ENCODE results near the gene CPNE2.
A peak's percentile ranks its signal among the peaks of the same experiment; 100 is the strongest.
"Not testable (repeated sequence)": the region's sequence is repeated elsewhere in the genome, so short reads cannot be mapped to it uniquely, and the experiment has no call there.

The CPNE2 gene

DNA sequence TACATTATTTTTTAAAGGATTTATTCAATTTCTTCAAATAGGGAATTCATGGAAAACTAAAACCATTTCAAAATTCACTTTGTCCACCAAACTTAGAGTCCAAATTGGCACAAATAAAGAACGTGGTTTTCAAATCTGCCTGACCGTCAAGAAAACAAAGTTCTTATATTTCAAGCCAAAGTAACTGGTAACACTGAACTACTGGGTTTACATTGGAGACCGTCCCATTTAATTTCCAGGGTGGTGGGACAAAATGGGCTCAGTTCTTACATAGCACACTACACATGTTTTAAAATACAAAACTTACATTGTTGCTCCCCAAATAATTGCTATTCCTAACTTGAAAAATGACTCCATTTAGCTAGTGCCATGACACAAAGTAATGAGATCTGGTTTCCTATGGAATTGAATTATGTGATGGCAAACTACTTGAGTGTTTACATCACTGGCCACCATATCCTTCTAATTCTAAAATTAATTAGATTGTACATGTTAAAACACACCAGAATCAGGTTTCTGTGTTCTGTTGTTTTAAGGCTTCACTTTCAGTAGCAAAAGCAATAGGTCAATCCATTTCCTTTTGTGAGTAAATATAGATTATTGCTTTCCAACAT, 86.9 kb downstream of the CPNE2 start:
- Histone ChIP-seq H3K9ac (ENCODE audit: low read depth in 1 of 2, low read length in 2 of 2) (no peak overlapping the region), H3K27ac (ENCODE audit: low read depth in 2 of 2, low read length in 2 of 2) (no peak overlapping the region), H3K27me3 (ENCODE audit: control insufficient read depth in 2 of 2, insufficient read depth in 2 of 2, low read length in 2 of 2) (no peaks in the 10 kb centered on the region), H3K4me1 (ENCODE audit: control insufficient read depth in 2 of 2, insufficient read depth in 2 of 2, low read length in 2 of 2) (peaks cover under 1% of the 10 kb centered on the region in 2 donors), H3K4me3 (ENCODE audit: low read length in 2 of 2) (no peak overlapping the region), H3K36me3 (ENCODE audit: control insufficient read depth in 2 of 2, insufficient read depth in 2 of 2, low read length in 2 of 2) (peaks cover 0 to 5% of the 10 kb centered on the region in 2 donors), H3K9me3 (ENCODE audit: control insufficient read depth in 2 of 2, low read length in 2 of 2) (no peaks in the 10 kb centered on the region)

DNA sequence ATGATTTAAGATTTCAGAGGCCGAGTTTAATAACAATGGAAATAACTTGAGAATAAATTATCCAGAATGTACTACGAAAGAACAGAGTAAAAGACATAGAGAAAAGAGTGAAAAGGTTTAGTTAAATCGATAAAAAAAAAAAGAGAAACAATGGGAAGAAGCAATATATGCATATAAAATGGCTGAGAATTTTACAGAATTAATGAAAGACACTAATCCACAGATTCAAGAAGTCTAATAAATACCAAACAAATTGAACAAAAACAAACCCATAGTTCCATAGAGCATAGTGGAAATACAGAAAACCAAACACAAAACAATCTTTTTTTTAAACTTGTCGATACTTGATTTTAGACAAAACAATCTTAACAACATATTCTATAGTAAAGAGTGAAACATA, 91.7 kb downstream of the CPNE2 start:
- H3K27me3 ChIP-seq (ENCODE audit: control insufficient read depth in 2 of 2, insufficient read depth in 2 of 2, low read length in 2 of 2): no peaks in the 10 kb centered on the region
- no peak overlapping the region for H3K27ac ChIP-seq (ENCODE audit: low read depth in 2 of 2, low read length in 2 of 2)
- no peaks in the 10 kb centered on the region for H3K36me3 ChIP-seq (ENCODE audit: control insufficient read depth in 2 of 2, insufficient read depth in 2 of 2, low read length in 2 of 2)
- H3K4me1 ChIP-seq (ENCODE audit: control insufficient read depth in 2 of 2, insufficient read depth in 2 of 2, low read length in 2 of 2): peaks cover 17 to 23% of the 10 kb centered on the region in 2 donors
- H3K9ac ChIP-seq (ENCODE audit: low read depth in 1 of 2, low read length in 2 of 2): no peak overlapping the region
- H3K9me3 ChIP-seq (ENCODE audit: control insufficient read depth in 2 of 2, low read length in 2 of 2): no peaks in the 10 kb centered on the region
- no peak overlapping the region for H3K4me3 ChIP-seq (ENCODE audit: low read length in 2 of 2)

DNA sequence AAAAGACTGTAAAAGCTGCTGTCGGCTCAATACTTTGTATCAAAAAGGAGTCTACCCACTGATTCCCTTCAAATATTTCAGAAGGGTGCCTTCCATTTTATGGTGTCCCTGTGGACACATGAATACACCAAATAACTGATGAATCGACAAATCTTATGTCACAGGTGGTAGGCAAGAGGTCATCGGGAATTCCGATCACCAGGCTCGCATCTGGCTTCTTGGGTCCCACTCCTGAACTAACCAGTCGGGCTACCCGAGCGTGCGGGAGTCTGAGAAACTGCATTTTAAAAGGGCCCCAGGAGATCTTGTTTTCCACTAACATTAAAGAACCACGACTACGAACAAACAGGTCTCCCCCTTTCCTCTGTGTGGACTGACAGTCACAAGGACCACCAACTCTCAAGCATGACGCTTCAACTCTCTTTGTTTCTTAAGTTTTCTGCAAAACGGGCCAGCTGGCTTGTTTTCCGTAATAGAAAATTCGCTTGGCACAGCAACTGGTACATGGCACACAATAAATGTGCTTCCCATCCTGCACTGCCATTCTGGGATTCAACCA, 92.6 kb downstream of the CPNE2 start:
- Histone ChIP-seq H3K27me3 (ENCODE audit: control insufficient read depth in 2 of 2, insufficient read depth in 2 of 2, low read length in 2 of 2) (no peaks in the 10 kb centered on the region), H3K27ac (ENCODE audit: low read depth in 2 of 2, low read length in 2 of 2) (peak overlapping the region; percentile 93), H3K36me3 (ENCODE audit: control insufficient read depth in 2 of 2, insufficient read depth in 2 of 2, low read length in 2 of 2) (no peaks in the 10 kb centered on the region), H3K9ac (ENCODE audit: low read depth in 1 of 2, low read length in 2 of 2) (peak overlapping the region; percentile 86 to 96), H3K9me3 (ENCODE audit: control insufficient read depth in 2 of 2, low read length in 2 of 2) (no peaks in the 10 kb centered on the region), H3K4me1 (ENCODE audit: control insufficient read depth in 2 of 2, insufficient read depth in 2 of 2, low read length in 2 of 2) (peaks cover 17 to 23% of the 10 kb centered on the region in 2 donors), H3K4me3 (ENCODE audit: low read length in 2 of 2) (peak overlapping the region; percentile 92 to 95)

DNA sequence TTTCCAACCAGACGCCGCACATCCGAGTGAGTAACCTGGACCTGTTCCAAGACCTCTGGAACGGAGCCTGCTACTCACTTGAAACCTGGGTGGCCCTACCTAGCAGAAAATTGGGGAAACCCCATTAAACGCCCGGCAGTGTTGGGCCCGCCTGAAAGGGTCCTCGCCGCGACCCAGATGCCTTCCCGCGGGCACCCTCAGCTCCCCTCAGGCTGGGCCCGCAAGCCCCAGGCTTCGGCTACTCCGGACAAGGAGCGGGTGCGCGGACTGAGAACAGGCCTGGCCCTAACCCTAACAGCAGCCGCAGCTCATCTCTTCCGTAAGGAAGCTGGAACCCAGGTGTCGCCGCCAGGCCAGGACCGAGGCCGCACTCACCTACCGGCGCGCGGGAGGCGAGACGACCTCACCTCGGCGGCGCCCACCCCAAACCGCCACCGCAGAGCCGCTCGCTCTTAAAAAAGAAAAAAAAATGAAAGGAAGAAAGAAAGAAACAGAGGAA, 93.1 kb downstream of the CPNE2 start:
- Histone ChIP-seq H3K36me3 (ENCODE audit: control insufficient read depth in 2 of 2, insufficient read depth in 2 of 2, low read length in 2 of 2) (no peaks in the 10 kb centered on the region), H3K9me3 (ENCODE audit: control insufficient read depth in 2 of 2, low read length in 2 of 2) (no peaks in the 10 kb centered on the region), H3K9ac (ENCODE audit: low read depth in 1 of 2, low read length in 2 of 2) (peak overlapping the region; percentile 86 to 96), H3K27ac (ENCODE audit: low read depth in 2 of 2, low read length in 2 of 2) (peak overlapping the region; percentile 93), H3K4me1 (ENCODE audit: control insufficient read depth in 2 of 2, insufficient read depth in 2 of 2, low read length in 2 of 2) (peaks cover 17 to 23% of the 10 kb centered on the region in 2 donors), H3K27me3 (ENCODE audit: control insufficient read depth in 2 of 2, insufficient read depth in 2 of 2, low read length in 2 of 2) (no peaks in the 10 kb centered on the region), H3K4me3 (ENCODE audit: low read length in 2 of 2) (peak overlapping the region; percentile 92 to 95)

DNA sequence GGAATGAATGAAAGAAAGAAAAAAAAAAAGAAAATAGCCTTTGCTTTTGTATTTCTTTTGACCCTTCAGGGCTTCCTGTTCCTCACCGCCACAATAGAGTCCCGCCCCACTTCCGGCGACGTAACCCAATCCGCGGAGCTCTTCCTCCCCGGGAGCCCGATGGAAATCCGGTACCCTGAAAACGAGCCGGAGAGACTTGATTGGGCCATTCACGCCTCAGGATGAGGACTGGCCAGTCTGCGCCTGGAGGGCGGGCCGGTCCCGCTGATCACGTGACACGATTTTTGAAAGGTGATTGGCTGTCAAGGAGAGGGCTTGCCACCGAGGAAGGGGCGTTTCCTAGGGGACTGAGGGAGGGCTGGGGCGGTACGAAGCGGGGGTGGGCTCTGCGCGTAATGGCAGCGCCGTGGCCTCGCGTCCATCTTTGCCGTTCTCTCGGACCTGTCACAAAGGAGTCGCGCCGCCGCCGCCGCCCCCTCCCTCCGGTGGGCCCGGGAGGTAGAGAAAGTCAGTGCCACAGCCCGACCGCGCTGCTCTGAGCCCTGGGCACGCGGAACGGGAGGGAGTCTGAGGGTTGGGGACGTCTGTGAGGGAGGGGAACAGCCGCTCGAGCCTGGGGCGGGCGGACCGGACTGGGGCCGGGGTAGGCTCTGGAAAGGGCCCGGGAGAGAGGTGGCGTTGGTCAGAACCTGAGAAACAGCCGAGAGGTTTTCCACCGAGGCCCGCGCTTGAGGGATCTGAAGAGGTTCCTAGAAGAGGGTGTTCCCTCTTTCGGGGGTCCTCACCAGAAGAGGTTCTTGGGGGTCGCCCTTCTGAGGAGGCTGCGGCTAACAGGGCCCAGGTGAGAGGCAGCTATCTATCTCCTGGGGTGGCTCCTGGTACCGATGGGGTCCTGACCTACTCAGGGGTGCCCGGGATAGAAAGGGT, 93.8 kb downstream of the CPNE2 start, which contains the start of the genes PSME3IP1 and RSPRY1:
Gene PSME3IP1 (minus strand): TSS at position 95 of the 927 bp plus-strand sequence. CDS start 12,185 bp downstream, outside the sequence.
Gene RSPRY1 (plus strand): TSS at position 385 of the 927 bp plus-strand sequence. CDS start 18,330 bp downstream, outside the sequence.
- Histone ChIP-seq H3K36me3 (ENCODE audit: control insufficient read depth in 2 of 2, insufficient read depth in 2 of 2, low read length in 2 of 2) (no peaks in the 10 kb centered on the region), H3K9me3 (ENCODE audit: control insufficient read depth in 2 of 2, low read length in 2 of 2) (no peaks in the 10 kb centered on the region), H3K27me3 (ENCODE audit: control insufficient read depth in 2 of 2, insufficient read depth in 2 of 2, low read length in 2 of 2) (no peaks in the 10 kb centered on the region), H3K27ac (ENCODE audit: low read depth in 2 of 2, low read length in 2 of 2) (peak within 1 kb of the TSS; percentile 93 to 95), H3K9ac (ENCODE audit: low read depth in 1 of 2, low read length in 2 of 2) (peak within 1 kb of the TSS; percentile 94 to 96), H3K4me3 (ENCODE audit: low read length in 2 of 2) (peak within 1 kb of the TSS; percentile 92 to 95), H3K4me1 (ENCODE audit: control insufficient read depth in 2 of 2, insufficient read depth in 2 of 2, low read length in 2 of 2) (peaks cover 17 to 23% of the 10 kb centered on the region in 2 donors)

DNA sequence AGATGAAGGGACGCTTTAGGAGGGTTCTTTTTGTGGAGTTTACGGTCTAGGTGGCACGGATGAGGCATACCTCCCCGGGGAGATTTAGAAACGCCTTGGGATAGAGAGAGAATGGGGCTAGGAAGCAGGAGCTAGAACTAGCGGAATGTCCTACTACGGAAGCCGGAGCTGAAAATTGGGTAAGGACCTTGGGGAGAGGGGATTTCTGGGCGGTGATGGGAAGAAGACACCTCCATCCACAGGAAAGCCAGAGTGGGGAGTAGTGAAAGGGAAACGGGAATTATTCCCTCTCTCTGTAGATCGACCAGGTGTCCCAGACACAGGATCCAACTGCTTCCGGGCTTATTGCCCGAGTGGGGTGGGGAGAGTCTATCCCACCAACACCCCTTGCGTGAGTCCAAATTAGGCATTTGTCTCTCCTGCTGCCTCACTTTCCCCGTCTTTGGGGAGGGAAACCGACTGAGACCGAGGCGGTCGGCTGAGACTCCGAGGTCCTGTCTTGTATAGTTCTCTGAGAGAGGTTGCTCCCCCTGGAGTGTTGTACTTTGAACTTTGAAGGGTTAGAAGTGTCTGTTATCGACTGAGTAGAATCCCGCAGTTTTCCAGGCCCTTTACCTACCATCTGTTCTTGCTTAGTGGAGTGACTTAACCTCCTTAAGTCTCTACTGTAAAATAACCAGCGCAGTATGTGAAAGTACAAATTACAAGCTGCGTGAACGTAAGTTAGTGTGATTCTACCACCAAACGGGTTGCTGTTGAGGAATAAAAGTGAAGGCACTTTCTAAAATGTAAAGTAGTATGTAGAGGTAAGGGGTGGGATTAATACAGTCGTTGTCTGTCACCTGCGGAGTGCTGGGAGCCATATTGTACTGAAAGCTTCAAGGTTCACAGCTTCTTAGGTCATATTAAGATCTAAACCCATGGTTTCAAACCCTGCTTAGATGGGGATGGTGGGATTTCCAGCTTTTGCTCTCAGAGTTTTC, 94.8 kb downstream of the CPNE2 start:
- Histone ChIP-seq H3K27ac (ENCODE audit: low read depth in 2 of 2, low read length in 2 of 2) (peak overlapping the region; percentile 93 to 95), H3K4me3 (ENCODE audit: low read length in 2 of 2) (peak overlapping the region; percentile 85 to 95), H3K9ac (ENCODE audit: low read depth in 1 of 2, low read length in 2 of 2) (peak overlapping the region; percentile 89 to 94), H3K36me3 (ENCODE audit: control insufficient read depth in 2 of 2, insufficient read depth in 2 of 2, low read length in 2 of 2) (no peaks in the 10 kb centered on the region), H3K27me3 (ENCODE audit: control insufficient read depth in 2 of 2, insufficient read depth in 2 of 2, low read length in 2 of 2) (no peaks in the 10 kb centered on the region), H3K4me1 (ENCODE audit: control insufficient read depth in 2 of 2, insufficient read depth in 2 of 2, low read length in 2 of 2) (peaks cover 17 to 23% of the 10 kb centered on the region in 2 donors), H3K9me3 (ENCODE audit: control insufficient read depth in 2 of 2, low read length in 2 of 2) (no peaks in the 10 kb centered on the region)

DNA sequence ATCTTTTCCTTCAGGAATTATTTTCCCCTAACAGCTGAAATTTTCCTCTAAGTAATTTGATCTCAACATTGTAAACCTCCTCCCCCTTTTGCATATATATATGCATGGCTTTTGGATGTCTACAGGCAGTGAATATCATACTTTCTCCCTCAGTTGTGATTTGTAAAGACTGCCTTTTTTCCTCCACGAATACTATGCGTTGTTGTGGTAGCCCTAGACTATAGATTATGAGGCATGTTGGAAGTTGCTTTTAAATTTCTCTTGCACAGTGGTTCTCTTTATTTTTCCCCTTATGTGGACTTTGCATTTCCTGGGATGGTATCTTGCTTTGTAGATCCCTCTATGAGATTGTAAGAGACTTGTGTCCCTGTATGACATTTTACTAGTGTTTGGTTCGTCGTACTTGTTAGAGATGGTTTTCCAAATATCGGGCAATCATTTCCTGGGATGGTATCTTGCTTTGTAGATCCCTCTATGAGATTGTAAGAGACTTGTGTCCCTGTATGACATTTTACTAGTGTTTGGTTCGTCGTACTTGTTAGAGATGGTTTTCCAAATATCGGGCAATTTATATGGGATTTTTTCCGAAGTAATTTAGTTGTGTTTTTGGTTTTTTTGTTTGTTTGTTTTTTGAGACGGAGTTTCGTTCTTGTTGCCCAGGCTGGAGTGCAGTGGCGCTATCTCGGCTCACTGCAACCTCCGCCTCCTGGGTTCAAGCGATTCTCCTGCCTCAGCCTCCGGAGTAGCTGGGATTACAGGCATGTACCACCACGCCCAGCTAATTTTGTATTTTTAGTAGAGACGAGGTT, 95.7 kb downstream of the CPNE2 start:
- peak overlapping the region in 1 of 2 donors; percentile 89 for H3K9ac ChIP-seq (ENCODE audit: low read depth in 1 of 2, low read length in 2 of 2)

DNA sequence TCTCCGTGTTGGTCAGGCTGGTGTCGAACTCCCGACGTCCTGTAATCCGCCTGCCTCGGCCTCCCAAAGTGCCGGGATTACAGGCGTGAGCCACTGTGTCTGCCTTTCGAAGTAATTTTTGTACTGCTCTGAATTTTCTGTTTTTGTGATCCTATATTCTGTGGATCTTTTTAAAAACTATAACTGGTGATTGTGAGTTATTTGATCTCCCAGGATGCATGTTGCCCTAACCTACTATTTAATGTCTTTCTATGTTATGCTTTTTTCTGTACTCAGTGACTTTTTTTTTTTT, 96.3 kb downstream of the CPNE2 start:
- H3K4me1 ChIP-seq (ENCODE audit: control insufficient read depth in 2 of 2, insufficient read depth in 2 of 2, low read length in 2 of 2): peaks cover 17 to 23% of the 10 kb centered on the region in 2 donors

More for the DNA sequence above, 95.7 kb downstream of the CPNE2 start:
- not testable (repeated sequence) for H3K9me3 ChIP-seq (ENCODE audit: control insufficient read depth in 2 of 2, low read length in 2 of 2); H3K27me3 ChIP-seq (ENCODE audit: control insufficient read depth in 2 of 2, insufficient read depth in 2 of 2, low read length in 2 of 2); H3K36me3 ChIP-seq (ENCODE audit: control insufficient read depth in 2 of 2, insufficient read depth in 2 of 2, low read length in 2 of 2)
- H3K27ac ChIP-seq (ENCODE audit: low read depth in 2 of 2, low read length in 2 of 2): peak overlapping the region; percentile 93 to 95
- H3K4me3 ChIP-seq (ENCODE audit: low read length in 2 of 2): peak overlapping the region; percentile 85 to 95
- H3K4me1 ChIP-seq (ENCODE audit: control insufficient read depth in 2 of 2, insufficient read depth in 2 of 2, low read length in 2 of 2): peaks cover 17 to 23% of the 10 kb centered on the region in 2 donors

DNA sequence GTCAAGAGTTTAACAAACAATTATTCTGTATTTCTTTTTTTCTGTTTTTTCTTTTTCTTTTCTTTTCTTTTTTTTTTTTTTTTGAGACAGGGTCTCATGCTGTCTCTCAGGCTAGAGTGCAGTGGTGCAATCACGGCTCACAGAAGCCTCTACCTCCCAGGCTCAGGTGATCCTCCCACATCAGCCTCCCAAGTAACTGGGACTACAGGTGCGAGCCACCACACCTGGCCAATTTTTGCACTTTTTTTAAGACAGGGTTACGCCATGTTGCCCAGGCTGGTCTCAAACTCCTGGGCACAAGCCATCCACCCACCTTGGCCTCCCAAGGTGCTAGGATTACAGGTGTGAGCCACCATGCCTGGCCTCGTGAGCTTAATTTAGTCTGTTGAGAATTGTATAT, 97.1 kb downstream of the CPNE2 start:
- H3K9ac ChIP-seq (ENCODE audit: low read depth in 1 of 2, low read length in 2 of 2); H3K9me3 ChIP-seq (ENCODE audit: control insufficient read depth in 2 of 2, low read length in 2 of 2); H3K27ac ChIP-seq (ENCODE audit: low read depth in 2 of 2, low read length in 2 of 2); H3K4me3 ChIP-seq (ENCODE audit: low read length in 2 of 2); H3K36me3 ChIP-seq (ENCODE audit: control insufficient read depth in 2 of 2, insufficient read depth in 2 of 2, low read length in 2 of 2); H3K27me3 ChIP-seq (ENCODE audit: control insufficient read depth in 2 of 2, insufficient read depth in 2 of 2, low read length in 2 of 2): not testable (repeated sequence)
- H3K4me1 ChIP-seq (ENCODE audit: control insufficient read depth in 2 of 2, insufficient read depth in 2 of 2, low read length in 2 of 2): peaks cover 15 to 21% of the 10 kb centered on the region in 2 donors

More for the DNA sequence above, 96.3 kb downstream of the CPNE2 start:
- Histone ChIP-seq H3K36me3 (ENCODE audit: control insufficient read depth in 2 of 2, insufficient read depth in 2 of 2, low read length in 2 of 2) (no peaks in the 10 kb centered on the region), H3K27me3 (ENCODE audit: control insufficient read depth in 2 of 2, insufficient read depth in 2 of 2, low read length in 2 of 2) (no peaks in the 10 kb centered on the region), H3K27ac (ENCODE audit: low read depth in 2 of 2, low read length in 2 of 2) (no peak overlapping the region), H3K9ac (ENCODE audit: low read depth in 1 of 2, low read length in 2 of 2) (no peak overlapping the region), H3K9me3 (ENCODE audit: control insufficient read depth in 2 of 2, low read length in 2 of 2) (no peaks in the 10 kb centered on the region), H3K4me3 (ENCODE audit: low read length in 2 of 2) (no peak overlapping the region)

Data from mucosa of rectum (tissue), 2 donors.